ENCODE results near the gene AS3MT.
A peak's percentile ranks its signal among the peaks of the same experiment; 100 is the strongest.

- TF ChIP-seq, protein P1, sequence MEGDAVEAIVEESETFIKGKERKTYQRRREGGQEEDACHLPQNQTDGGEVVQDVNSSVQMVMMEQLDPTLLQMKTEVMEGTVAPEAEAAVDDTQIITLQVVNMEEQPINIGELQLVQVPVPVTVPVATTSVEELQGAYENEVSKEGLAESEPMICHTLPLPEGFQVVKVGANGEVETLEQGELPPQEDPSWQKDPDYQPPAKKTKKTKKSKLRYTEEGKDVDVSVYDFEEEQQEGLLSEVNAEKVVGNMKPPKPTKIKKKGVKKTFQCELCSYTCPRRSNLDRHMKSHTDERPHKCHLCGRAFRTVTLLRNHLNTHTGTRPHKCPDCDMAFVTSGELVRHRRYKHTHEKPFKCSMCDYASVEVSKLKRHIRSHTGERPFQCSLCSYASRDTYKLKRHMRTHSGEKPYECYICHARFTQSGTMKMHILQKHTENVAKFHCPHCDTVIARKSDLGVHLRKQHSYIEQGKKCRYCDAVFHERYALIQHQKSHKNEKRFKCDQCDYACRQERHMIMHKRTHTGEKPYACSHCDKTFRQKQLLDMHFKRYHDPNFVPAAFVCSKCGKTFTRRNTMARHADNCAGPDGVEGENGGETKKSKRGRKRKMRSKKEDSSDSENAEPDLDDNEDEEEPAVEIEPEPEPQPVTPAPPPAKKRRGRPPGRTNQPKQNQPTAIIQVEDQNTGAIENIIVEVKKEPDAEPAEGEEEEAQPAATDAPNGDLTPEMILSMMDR (IDR thresholded peaks at IDR 0.05) = peak; percentile 39
- TF ChIP-seq EZH2phosphoT487 (IDR thresholded peaks at IDR 0.05; ENCODE audit: borderline replicate concordance, low read depth) (no peak), POLR2AphosphoS5 (IDR thresholded peaks at IDR 0.05; ENCODE audit: low read depth, low read length) (no peak; the same call in 1 of the 2 replicates), ZBTB33 (IDR thresholded peaks at IDR 0.05; ENCODE audit: borderline replicate concordance, low read depth) (peak; percentile 88), MAX (IDR thresholded peaks at IDR 0.05; ENCODE audit: low read depth) (peak; percentile 99), FOXJ3 (CRISPR knock-in tag; IDR thresholded peaks at IDR 0.05) (no peak), NRF1 (IDR thresholded peaks at IDR 0.05; ENCODE audit: low read depth, low read length) (no peak; the same call in 1 of the 2 replicates), SMC3 (IDR thresholded peaks at IDR 0.05; ENCODE audit: low read depth, low read length) (no peak)
- TF ChIP-seq, protein P2, sequence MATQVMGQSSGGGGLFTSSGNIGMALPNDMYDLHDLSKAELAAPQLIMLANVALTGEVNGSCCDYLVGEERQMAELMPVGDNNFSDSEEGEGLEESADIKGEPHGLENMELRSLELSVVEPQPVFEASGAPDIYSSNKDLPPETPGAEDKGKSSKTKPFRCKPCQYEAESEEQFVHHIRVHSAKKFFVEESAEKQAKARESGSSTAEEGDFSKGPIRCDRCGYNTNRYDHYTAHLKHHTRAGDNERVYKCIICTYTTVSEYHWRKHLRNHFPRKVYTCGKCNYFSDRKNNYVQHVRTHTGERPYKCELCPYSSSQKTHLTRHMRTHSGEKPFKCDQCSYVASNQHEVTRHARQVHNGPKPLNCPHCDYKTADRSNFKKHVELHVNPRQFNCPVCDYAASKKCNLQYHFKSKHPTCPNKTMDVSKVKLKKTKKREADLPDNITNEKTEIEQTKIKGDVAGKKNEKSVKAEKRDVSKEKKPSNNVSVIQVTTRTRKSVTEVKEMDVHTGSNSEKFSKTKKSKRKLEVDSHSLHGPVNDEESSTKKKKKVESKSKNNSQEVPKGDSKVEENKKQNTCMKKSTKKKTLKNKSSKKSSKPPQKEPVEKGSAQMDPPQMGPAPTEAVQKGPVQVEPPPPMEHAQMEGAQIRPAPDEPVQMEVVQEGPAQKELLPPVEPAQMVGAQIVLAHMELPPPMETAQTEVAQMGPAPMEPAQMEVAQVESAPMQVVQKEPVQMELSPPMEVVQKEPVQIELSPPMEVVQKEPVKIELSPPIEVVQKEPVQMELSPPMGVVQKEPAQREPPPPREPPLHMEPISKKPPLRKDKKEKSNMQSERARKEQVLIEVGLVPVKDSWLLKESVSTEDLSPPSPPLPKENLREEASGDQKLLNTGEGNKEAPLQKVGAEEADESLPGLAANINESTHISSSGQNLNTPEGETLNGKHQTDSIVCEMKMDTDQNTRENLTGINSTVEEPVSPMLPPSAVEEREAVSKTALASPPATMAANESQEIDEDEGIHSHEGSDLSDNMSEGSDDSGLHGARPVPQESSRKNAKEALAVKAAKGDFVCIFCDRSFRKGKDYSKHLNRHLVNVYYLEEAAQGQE (IDR thresholded peaks at IDR 0.05; ENCODE audit: low read depth, low read length) = 0 out of 2 replicates have a peak, but pooled peaks have one; percentile 29
Observed at GRCh38 chr10:102917962-102918816, 48.9 kb downstream of the AS3MT start, which contains the start of gene CNNM2.

Measured in SK-N-SH (cell line).